ENCODE measurements around the gene RAC3. TPM values are rescaled to one million over a fixed set of nuclear protein-coding genes. Genes with fewer than 3 reads are reported as not detected.

The RAC3 gene
- total and polyA plus RNA-seq, 3 experiments from 2014 or later = 4.2 to 4.5 TPM; not detected in 1

- H3K36me3 Mint-ChIP-seq = peaks cover 0 to 61% (median 0%) of the 10 kb centered on the region in 3 donors
- H3K4me3 Mint-ChIP-seq = peak overlapping the region in 1 of 7 donors; percentile 77
- no peak overlapping the region for H3K27ac ChIP-seq (ENCODE audit: low read depth, low read length)
- ChIA-PET POLR2A (no interaction called here), CTCF (interaction anchor here (0.9 kb wide), 1 partner anchor 26 kb away, joined by 3 read pairs; no protein-coding TSS in a partner anchor)
- H3K4me1 Mint-ChIP-seq = peaks cover 0 to 13% (median 7%) of the 10 kb centered on the region in 3 donors
- DNase-seq = no peak
- no peaks in the 10 kb centered on the region for H3K36me3 ChIP-seq (ENCODE audit: insufficient read depth, low read length)
- H3K27me3 Mint-ChIP-seq = no peaks in the 10 kb centered on the region
- no peaks in the 10 kb centered on the region for H3K9me3 ChIP-seq (ENCODE audit: low read length)
- H3K27ac Mint-ChIP-seq = no peak overlapping the region
- peaks cover 14% of the 10 kb centered on the region for H3K4me1 ChIP-seq (ENCODE audit: insufficient read depth, low read length)
- H3K27me3 ChIP-seq (ENCODE audit: insufficient read depth, low read length, poor library complexity, severe bottlenecking) = no peaks in the 10 kb centered on the region
- H3K9me3 Mint-ChIP-seq = no peaks in the 10 kb centered on the region
- no peak overlapping the region for H3K4me3 ChIP-seq (ENCODE audit: low read length)
These were observed 24.7 kb downstream of the RAC3 start for GRCh38 chr17:82055965-82056728.

- Mint-ChIP-seq H3K4me1 (peaks cover 0 to 13% (median 7%) of the 10 kb centered on the region in 3 donors), H3K9me3 (no peaks in the 10 kb centered on the region), H3K36me3 (peaks cover 0 to 67% (median 0%) of the 10 kb centered on the region in 3 donors), H3K4me3 (no peak overlapping the region), H3K27ac (no peak overlapping the region), H3K27me3 (no peaks in the 10 kb centered on the region)
- Histone ChIP-seq H3K36me3 (ENCODE audit: insufficient read depth, low read length) (no peaks in the 10 kb centered on the region), H3K27ac (ENCODE audit: low read depth, low read length) (no peak overlapping the region), H3K9me3 (ENCODE audit: low read length) (no peaks in the 10 kb centered on the region), H3K27me3 (ENCODE audit: insufficient read depth, low read length, poor library complexity, severe bottlenecking) (no peaks in the 10 kb centered on the region), H3K4me1 (ENCODE audit: insufficient read depth, low read length) (peaks cover 14% of the 10 kb centered on the region), H3K4me3 (ENCODE audit: low read length) (no peak overlapping the region)
- no peak for DNase-seq
- ChIA-PET POLR2A (no interaction called here), CTCF (interaction anchor here (0.9 kb wide), 1 partner anchor 27 kb away, joined by 3 read pairs; no protein-coding TSS in a partner anchor)
These were observed 25.5 kb downstream of the RAC3 start for GRCh38 chr17:82056729-82057621.

- ChIA-PET POLR2A (no interaction called here), CTCF (no interaction called here)
- DNase-seq = no peak
These were observed 26.9 kb downstream of the RAC3 start for GRCh38 chr17:82058230-82058854.

GRCh38 chr17:82058855-82059249 is 27.4 kb downstream of the RAC3 start:
- H3K4me1 Mint-ChIP-seq = peaks cover 0 to under 1% (median 0%) of the 10 kb centered on the region in 3 donors
- H3K4me3 Mint-ChIP-seq = no peak overlapping the region
- no peaks in the 10 kb centered on the region for H3K9me3 Mint-ChIP-seq
- Histone ChIP-seq H3K27me3 (ENCODE audit: insufficient read depth, low read length, poor library complexity, severe bottlenecking) (no peaks in the 10 kb centered on the region), H3K4me1 (ENCODE audit: insufficient read depth, low read length) (peaks cover 5% of the 10 kb centered on the region), H3K9me3 (ENCODE audit: low read length) (no peaks in the 10 kb centered on the region), H3K36me3 (ENCODE audit: insufficient read depth, low read length) (no peaks in the 10 kb centered on the region), H3K27ac (ENCODE audit: low read depth, low read length) (no peak overlapping the region), H3K4me3 (ENCODE audit: low read length) (no peak overlapping the region)
- no peaks in the 10 kb centered on the region for H3K27me3 Mint-ChIP-seq
- H3K36me3 Mint-ChIP-seq = peaks cover 0 to 74% (median 0%) of the 10 kb centered on the region in 3 donors
- ChIA-PET CTCF (no interaction called here), POLR2A (no interaction called here)
- DNase-seq = no peak
- peak overlapping the region in 1 of 8 donors; percentile 21 for H3K27ac Mint-ChIP-seq

More at GRCh38 chr17:82058230-82058854, 26.9 kb downstream of the RAC3 start:
- Mint-ChIP-seq H3K27me3 (no peaks in the 10 kb centered on the region), H3K4me3 (no peak overlapping the region), H3K36me3 (peaks cover 0 to 76% (median 0%) of the 10 kb centered on the region in 3 donors), H3K4me1 (peaks cover 0 to 4% (median 2%) of the 10 kb centered on the region in 3 donors), H3K9me3 (no peaks in the 10 kb centered on the region), H3K27ac (no peak overlapping the region)
- Histone ChIP-seq H3K27me3 (ENCODE audit: insufficient read depth, low read length, poor library complexity, severe bottlenecking) (no peaks in the 10 kb centered on the region), H3K4me1 (ENCODE audit: insufficient read depth, low read length) (peaks cover 3% of the 10 kb centered on the region), H3K4me3 (ENCODE audit: low read length) (no peak overlapping the region), H3K9me3 (ENCODE audit: low read length) (no peaks in the 10 kb centered on the region), H3K36me3 (ENCODE audit: insufficient read depth, low read length) (no peaks in the 10 kb centered on the region), H3K27ac (ENCODE audit: low read depth, low read length) (no peak overlapping the region)

- Histone ChIP-seq H3K27me3 (ENCODE audit: insufficient read depth, low read length, poor library complexity, severe bottlenecking) (no peaks in the 10 kb centered on the region), H3K4me1 (ENCODE audit: insufficient read depth, low read length) (peaks cover 10% of the 10 kb centered on the region), H3K27ac (ENCODE audit: low read depth, low read length) (no peak overlapping the region), H3K36me3 (ENCODE audit: insufficient read depth, low read length) (no peaks in the 10 kb centered on the region), H3K4me3 (ENCODE audit: low read length) (no peak overlapping the region), H3K9me3 (ENCODE audit: low read length) (no peaks in the 10 kb centered on the region)
- DNase-seq = no peak
- no peaks in the 10 kb centered on the region for H3K9me3 Mint-ChIP-seq
- peaks cover 0 to 74% (median 0%) of the 10 kb centered on the region in 3 donors for H3K36me3 Mint-ChIP-seq
- peaks cover 4 to 6% (median 5%) of the 10 kb centered on the region in 3 donors for H3K4me1 Mint-ChIP-seq
- ChIA-PET CTCF (no interaction called here), POLR2A (no interaction called here)
- no peaks in the 10 kb centered on the region for H3K27me3 Mint-ChIP-seq
- no peak overlapping the region for H3K4me3 Mint-ChIP-seq
- peak overlapping the region in 1 of 8 donors; percentile 54 for H3K27ac Mint-ChIP-seq
These were observed 28.0 kb downstream of the RAC3 start for GRCh38 chr17:82059272-82060000.

GRCh38 chr17:82060001-82060380 is 28.5 kb downstream of the RAC3 start:
- Mint-ChIP-seq H3K4me3 (no peak overlapping the region), H3K4me1 (peaks cover 4 to 12% (median 5%) of the 10 kb centered on the region in 3 donors), H3K9me3 (no peaks in the 10 kb centered on the region), H3K27me3 (no peaks in the 10 kb centered on the region), H3K27ac (peak overlapping the region in 2 of 8 donors; percentile 16 to 50), H3K36me3 (peaks cover 0 to 69% (median 0%) of the 10 kb centered on the region in 3 donors)
- no peak overlapping the region for H3K4me3 ChIP-seq (ENCODE audit: low read length)
- H3K4me1 ChIP-seq (ENCODE audit: insufficient read depth, low read length) = peaks cover 16% of the 10 kb centered on the region
- POLR2A ChIA-PET = no interaction called here
- H3K27ac ChIP-seq (ENCODE audit: low read depth, low read length) = no peak overlapping the region
- no peaks in the 10 kb centered on the region for H3K9me3 ChIP-seq (ENCODE audit: low read length)
- no peaks in the 10 kb centered on the region for H3K36me3 ChIP-seq (ENCODE audit: insufficient read depth, low read length)
- H3K27me3 ChIP-seq (ENCODE audit: insufficient read depth, low read length, poor library complexity, severe bottlenecking) = no peaks in the 10 kb centered on the region
- DNase-seq = no peak
- CTCF ChIA-PET = no interaction called here

GRCh38 chr17:82060614-82061013 is 29.1 kb downstream of the RAC3 start:
- Histone ChIP-seq H3K36me3 (ENCODE audit: insufficient read depth, low read length) (no peaks in the 10 kb centered on the region), H3K9me3 (ENCODE audit: low read length) (no peaks in the 10 kb centered on the region), H3K27ac (ENCODE audit: low read depth, low read length) (no peak overlapping the region), H3K4me3 (ENCODE audit: low read length) (no peak overlapping the region), H3K4me1 (ENCODE audit: insufficient read depth, low read length) (peaks cover 16% of the 10 kb centered on the region), H3K27me3 (ENCODE audit: insufficient read depth, low read length, poor library complexity, severe bottlenecking) (no peaks in the 10 kb centered on the region)
- Mint-ChIP-seq H3K4me3 (no peak overlapping the region), H3K4me1 (peaks cover 4 to 12% (median 5%) of the 10 kb centered on the region in 3 donors), H3K9me3 (no peaks in the 10 kb centered on the region), H3K36me3 (peaks cover 0 to 64% (median 0%) of the 10 kb centered on the region in 3 donors), H3K27ac (no peak overlapping the region), H3K27me3 (no peaks in the 10 kb centered on the region)
- no peak for DNase-seq
- POLR2A ChIA-PET = no interaction called here
- CTCF ChIA-PET = no interaction called here

Measured in CD8-positive, alpha-beta memory T cell (primary cell).